AG09319 (cell line): ENCODE results near the gene ALOXE3.
A peak's percentile ranks its signal among the peaks of the same experiment; 100 is the strongest.

Experiments used
- DNase-seq: peaks from one replicate; pipeline ENCODE4 v3.0.0-alpha.2; 2010; ENCODE audit warnings: low read depth; ENCODE audit errors: extremely low read depth
- CTCF ChIP-seq: IDR thresholded peaks from 2 replicates; pipeline ENCODE4 v1.5.1; 2011; ENCODE audit warnings: low read depth, mild to moderate bottlenecking, inconsistent platforms, low read length, moderate library complexity

The ALOXE3 gene

DNA sequence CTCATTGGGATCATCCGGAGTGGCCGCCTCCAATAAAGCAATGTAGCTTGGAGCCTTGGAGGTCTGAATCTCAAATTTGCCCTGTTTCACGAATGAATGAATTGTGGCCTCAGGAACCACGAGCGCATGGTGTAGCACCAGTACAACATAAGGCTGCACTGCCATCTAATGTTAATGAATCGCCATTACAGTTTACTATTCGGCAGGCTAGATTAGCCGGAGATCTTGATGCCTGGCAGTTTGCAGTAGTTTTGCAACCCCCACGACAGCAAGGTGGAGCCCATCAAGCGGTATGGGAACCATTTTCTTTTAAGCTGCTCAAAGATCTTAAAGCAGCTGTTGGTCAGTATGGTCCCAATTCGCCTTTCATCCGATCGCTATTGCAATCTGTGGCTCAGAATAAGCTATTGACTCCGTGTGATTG, 60.6 kb downstream of the ALOXE3 start:
- peak; percentile 68 for TF ChIP-seq CTCF
- DNase-seq: peak; percentile 44

GRCh38 chr17:8056976-8057625, 61.2 kb downstream of the ALOXE3 start:
- no peak for TF ChIP-seq CTCF
- no peak for DNase-seq

- no peak for DNase-seq
- no peak for TF ChIP-seq CTCF
Observed at GRCh38 chr17:8056232-8056975, 61.9 kb downstream of the ALOXE3 start.

- no peak for DNase-seq
- no peak for TF ChIP-seq CTCF
Observed at GRCh38 chr17:8055851-8056231, 62.5 kb downstream of the ALOXE3 start.

GRCh38 chr17:8053600-8053999, 64.7 kb downstream of the ALOXE3 start:
- no peak for TF ChIP-seq CTCF
- DNase-seq: no peak

GRCh38 chr17:8052256-8053252, 65.8 kb downstream of the ALOXE3 start:
- DNase-seq: no peak
- no peak for TF ChIP-seq CTCF
